ENCODE data around the gene UTY. TPM values are rescaled to one million over a fixed set of nuclear protein-coding genes. Genes with fewer than 3 reads are reported as not detected.

Gene UTY
- total RNA-seq, 2 donors from 2014 or later = 25.6 to 39.8 TPM

DNA sequence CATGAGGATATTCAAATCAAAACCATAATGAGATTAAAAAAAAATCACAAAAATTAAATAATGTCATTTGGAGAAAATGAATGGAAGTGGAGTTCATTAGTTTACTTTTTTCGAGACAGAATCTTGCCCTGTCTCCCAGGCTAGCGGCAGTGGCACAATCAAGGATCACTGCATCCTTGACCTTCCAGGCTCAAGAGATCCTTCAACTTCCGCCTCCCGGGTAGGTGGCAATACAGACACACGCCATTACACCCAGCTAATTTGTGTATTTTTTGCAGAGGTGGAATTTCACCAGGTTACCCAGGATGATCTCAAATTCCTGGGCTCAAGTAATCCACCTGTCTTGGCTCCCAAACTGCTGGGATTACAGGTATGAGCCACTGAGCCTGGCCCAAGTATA lies 236.1 kb downstream of the UTY start:
- Histone ChIP-seq H3K36me3 (no peaks in the 10 kb centered on the region), H3K27me3 (replicated peaks; ENCODE audit: insufficient read depth) (no peaks in the 10 kb centered on the region), H3K4me3 (no peak overlapping the region), H3K27ac (no peak overlapping the region), H3K9me3 (no peaks in the 10 kb centered on the region), H3K4me1 (replicated peaks) (no peaks in the 10 kb centered on the region)
- TF ChIP-seq POLR2A (IDR thresholded peaks at IDR 0.05) = no peak
- TF ChIP-seq CTCF (IDR thresholded peaks at IDR 0.05) = no peak
- no peak for TF ChIP-seq POLR2AphosphoS5 (IDR thresholded peaks at IDR 0.05)
- WGBS = 85% methylated on average over 5 of the region's 5 CpGs
- no peak for DNase-seq (ENCODE audit: low spot score)
- intact Hi-C loops (cut with DNase I) = no loop called here

- Histone ChIP-seq H3K36me3 (no peaks in the 10 kb centered on the region), H3K27ac (no peak overlapping the region), H3K27me3 (replicated peaks; ENCODE audit: insufficient read depth) (no peaks in the 10 kb centered on the region), H3K9me3 (no peaks in the 10 kb centered on the region), H3K4me3 (no peak overlapping the region), H3K4me1 (replicated peaks) (no peaks in the 10 kb centered on the region)
- no peak for TF ChIP-seq CTCF (IDR thresholded peaks at IDR 0.05)
- TF ChIP-seq POLR2AphosphoS5 (IDR thresholded peaks at IDR 0.05) = no peak
- no peak for TF ChIP-seq POLR2A (IDR thresholded peaks at IDR 0.05)
- intact Hi-C loops (cut with DNase I) = no loop called here
- DNase-seq (ENCODE audit: low spot score) = no peak
- 100% methylated on average over 1 of the region's 3 CpGs for WGBS
These were observed 245.9 kb downstream of the UTY start for GRCh38 chrY:13233901-13234300.

DNA sequence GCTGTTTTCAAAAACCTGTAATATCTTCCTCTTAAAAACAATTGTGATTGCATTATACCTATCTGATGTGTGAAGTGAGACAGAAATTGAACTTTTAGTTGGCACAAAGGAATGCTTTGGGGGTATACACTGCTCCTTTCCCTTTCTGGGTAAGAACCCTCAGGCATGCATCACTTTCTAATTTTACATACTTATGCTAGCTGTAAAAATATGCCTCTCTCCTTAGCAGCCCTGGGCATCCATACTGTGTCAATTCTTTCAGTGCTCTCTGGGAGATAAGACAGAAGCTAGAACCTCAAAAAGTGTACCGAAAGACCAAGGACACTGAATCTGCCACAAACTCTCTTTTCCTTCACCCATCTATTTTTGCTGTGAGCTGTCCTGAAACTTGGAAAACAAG lies 246.7 kb downstream of the UTY start:
- Histone ChIP-seq H3K36me3 (no peaks in the 10 kb centered on the region), H3K4me1 (replicated peaks) (no peaks in the 10 kb centered on the region), H3K4me3 (no peak overlapping the region), H3K27ac (no peak overlapping the region), H3K27me3 (replicated peaks; ENCODE audit: insufficient read depth) (no peaks in the 10 kb centered on the region), H3K9me3 (no peaks in the 10 kb centered on the region)
- DNase-seq (ENCODE audit: low spot score) = no peak
- TF ChIP-seq POLR2AphosphoS5 (IDR thresholded peaks at IDR 0.05) = no peak
- no peak for TF ChIP-seq POLR2A (IDR thresholded peaks at IDR 0.05)
- intact Hi-C loops (cut with DNase I) = no loop called here
- WGBS = 90% methylated on average over 1 of the region's 1 CpG

DNA sequence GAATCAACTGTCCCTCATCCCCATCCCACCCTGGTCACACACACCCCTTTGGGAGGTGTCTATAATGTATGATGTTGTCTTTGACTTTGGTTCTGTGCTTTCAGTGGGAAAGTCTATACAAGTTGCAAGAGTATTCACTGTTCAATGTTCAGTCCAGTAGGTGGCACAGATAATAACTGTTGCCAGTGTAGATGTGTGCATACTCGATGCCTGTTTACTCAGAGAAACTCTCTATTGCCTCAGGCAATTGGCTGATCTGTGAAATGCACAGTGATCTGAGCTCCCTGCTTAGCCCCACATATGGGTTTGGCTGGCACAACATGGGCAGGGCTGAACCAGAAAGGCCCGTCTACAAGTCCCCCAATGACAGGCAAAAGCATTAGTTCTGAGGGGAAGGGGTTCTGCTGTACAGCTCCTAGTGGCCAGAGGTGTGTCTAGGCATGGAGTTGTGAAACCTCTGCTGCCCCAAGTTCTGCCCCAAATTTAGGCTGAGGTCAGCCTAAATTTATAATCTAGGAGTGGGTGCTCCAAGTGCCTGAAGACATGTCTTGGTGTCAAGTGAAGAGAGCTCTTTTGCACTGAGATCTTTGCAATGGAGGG lies 252.4 kb downstream of the UTY start:
- Histone ChIP-seq H3K27me3 (replicated peaks; ENCODE audit: insufficient read depth) (no peaks in the 10 kb centered on the region), H3K4me1 (replicated peaks) (no peaks in the 10 kb centered on the region), H3K36me3 (no peaks in the 10 kb centered on the region), H3K4me3 (no peak overlapping the region), H3K9me3 (no peaks in the 10 kb centered on the region), H3K27ac (no peak overlapping the region)
- DNase-seq (ENCODE audit: low spot score) = no peak
- intact Hi-C loops (cut with DNase I) = no loop called here
- TF ChIP-seq POLR2A (IDR thresholded peaks at IDR 0.05) (no peak), POLR2AphosphoS5 (IDR thresholded peaks at IDR 0.05) (no peak), CTCF (IDR thresholded peaks at IDR 0.05) (no peak)
- 50% methylated on average over 2 of the region's 2 CpGs for WGBS

GRCh38 chrY:13210961-13211646 lies 268.7 kb downstream of the UTY start:
- H3K27me3 ChIP-seq (replicated peaks; ENCODE audit: insufficient read depth) = no peaks in the 10 kb centered on the region
- 15% methylated on average over 5 of the region's 5 CpGs for WGBS
- H3K27ac ChIP-seq = no peak overlapping the region
- H3K4me3 ChIP-seq = no peak overlapping the region
- H3K4me1 ChIP-seq (replicated peaks) = no peaks in the 10 kb centered on the region
- TF ChIP-seq CTCF (IDR thresholded peaks at IDR 0.05) (no peak), POLR2AphosphoS5 (IDR thresholded peaks at IDR 0.05) (no peak), POLR2A (IDR thresholded peaks at IDR 0.05) (no peak)
- intact Hi-C loops (cut with DNase I) = no loop called here
- no peaks in the 10 kb centered on the region for H3K9me3 ChIP-seq
- DNase-seq (ENCODE audit: low spot score) = no peak
- H3K36me3 ChIP-seq = no peaks in the 10 kb centered on the region
